H9 (cell line): ENCODE results near the gene HAO1. TPM values are rescaled to one million over a fixed set of nuclear protein-coding genes. Genes with fewer than 3 reads are reported as not detected.

Experiments used
- DNase-seq: peaks from one replicate; pipeline ENCODE4 v3.0.0-alpha.2; 2017
- H2AFZ ChIP-seq: one replicate; pipeline ENCODE4 v1.6.1; 2013; ENCODE audit warnings: mild to moderate bottlenecking, low read length, control low read depth, moderate library complexity
- H2AK5ac ChIP-seq: 2 replicates; pipeline ENCODE4 v1.6.1; 2013; ENCODE audit warnings: low read length, control low read depth, mixed read lengths; ENCODE audit not compliant: insufficient read length
- H2BK120ac ChIP-seq: one replicate; pipeline ENCODE4 v1.6.1; 2013; ENCODE audit warnings: low read depth, mild to moderate bottlenecking, low read length, control low read depth, inconsistent platforms; ENCODE audit not compliant: poor library complexity, severe bottlenecking
- H2BK12ac ChIP-seq: 2 replicates; pipeline ENCODE4 v1.6.1; 2013; ENCODE audit warnings: low read length, control low read depth, mixed read lengths, low read depth; ENCODE audit not compliant: insufficient read length
- H2BK15ac ChIP-seq: 2 replicates; pipeline ENCODE4 v1.6.1; 2013; ENCODE audit warnings: low read depth, low read length, control low read depth
- H2BK20ac ChIP-seq: one replicate; pipeline ENCODE4 v1.6.1; 2013; ENCODE audit warnings: low read depth, mild to moderate bottlenecking, low read length, control low read depth, inconsistent platforms; ENCODE audit not compliant: poor library complexity, severe bottlenecking
- H2BK5ac ChIP-seq: 2 replicates; pipeline ENCODE4 v1.6.1; 2013; ENCODE audit warnings: low read length, control low read depth, mixed read lengths; ENCODE audit not compliant: insufficient read length
- H3K14ac ChIP-seq: 2 replicates; pipeline ENCODE4 v1.6.1; 2013; ENCODE audit warnings: low read length, control low read depth; ENCODE audit not compliant: insufficient read depth
- H3K18ac ChIP-seq: 2 replicates; pipeline ENCODE4 v1.6.1; 2013; ENCODE audit warnings: low read depth, mild to moderate bottlenecking, mixed read lengths, low read length, control low read depth; ENCODE audit not compliant: insufficient read length
- H3K23ac ChIP-seq: 2 replicates; pipeline ENCODE4 v1.6.1; 2013; ENCODE audit warnings: low read length, control low read depth, mixed read lengths, low read depth; ENCODE audit not compliant: insufficient read length
- H3K23me2 ChIP-seq: 2 replicates; pipeline ENCODE4 v1.6.1; 2013; ENCODE audit warnings: low read depth, mild to moderate bottlenecking, mixed read lengths, low read length, control low read depth; ENCODE audit not compliant: insufficient read length, poor library complexity, severe bottlenecking
- H3K27ac ChIP-seq: 2 replicates; pipeline ENCODE4 v1.5.1; 2013; ENCODE audit warnings: low read length, control low read depth, mixed read lengths, low read depth; ENCODE audit not compliant: insufficient read length
- H3K27me3 ChIP-seq: 2 replicates; pipeline ENCODE4 v1.6.1; 2013; ENCODE audit warnings: low read length, control low read depth, inconsistent platforms; ENCODE audit not compliant: insufficient read depth
- H3K4ac ChIP-seq: 2 replicates; pipeline ENCODE4 v1.6.1; 2013; ENCODE audit warnings: low read depth, mild to moderate bottlenecking, control low read depth, inconsistent platforms, low read length, moderate library complexity
- H3K4me1 ChIP-seq: 2 replicates; pipeline ENCODE4 v1.6.1; 2013; ENCODE audit warnings: low read length, control low read depth, inconsistent platforms; ENCODE audit not compliant: insufficient read depth
- H3K4me2 ChIP-seq: 2 replicates; pipeline ENCODE4 v1.6.1; 2013; ENCODE audit warnings: low read length, control low read depth, mixed read lengths; ENCODE audit not compliant: insufficient read length, insufficient read depth
- H3K56ac ChIP-seq: 2 replicates; pipeline ENCODE4 v1.6.1; 2013; ENCODE audit warnings: low read depth, mild to moderate bottlenecking, mixed read lengths, low read length, control low read depth; ENCODE audit not compliant: insufficient read length
- H3K79me1 ChIP-seq: 2 replicates; pipeline ENCODE4 v1.6.1; 2013; ENCODE audit warnings: low read depth, mild to moderate bottlenecking, moderate library complexity, low read length, control low read depth, inconsistent platforms; ENCODE audit not compliant: insufficient read depth, poor library complexity, severe bottlenecking
- H3K79me2 ChIP-seq: 2 replicates; pipeline ENCODE4 v1.6.1; 2013; ENCODE audit warnings: low read length, control low read depth, inconsistent platforms; ENCODE audit not compliant: insufficient read depth
- H3K9ac ChIP-seq: 2 replicates; pipeline ENCODE4 v1.6.1; 2013; ENCODE audit warnings: low read length, control low read depth, mixed read lengths; ENCODE audit not compliant: insufficient read length; ENCODE audit errors: extremely low read depth
- H3K9me3 ChIP-seq: one replicate; pipeline ENCODE4 v1.6.1; 2013; ENCODE audit warnings: low read depth, low read length, inconsistent platforms; ENCODE audit not compliant: control insufficient read depth
- H3T11ph ChIP-seq: one replicate; pipeline ENCODE4 v1.6.1; 2013; ENCODE audit warnings: mild to moderate bottlenecking, low read length, control low read depth, inconsistent platforms
- H4K20me1 ChIP-seq: one replicate; pipeline ENCODE4 v1.6.1; 2013; ENCODE audit not compliant: control insufficient read depth, insufficient read length, insufficient read depth
- H4K5ac ChIP-seq: 2 replicates; pipeline ENCODE4 v1.6.1; 2013; ENCODE audit warnings: low read depth, mild to moderate bottlenecking, mixed read lengths, low read length, control low read depth; ENCODE audit not compliant: insufficient read length
- H4K8ac ChIP-seq: replicated peaks from 2 replicates; pipeline ENCODE4 v1.6.1; 2013; ENCODE audit warnings: low read length, control low read depth, mixed read lengths, low read depth; ENCODE audit not compliant: insufficient read length
- H4K91ac ChIP-seq: 2 replicates; pipeline ENCODE4 v1.6.1; 2013; ENCODE audit warnings: low read depth, mild to moderate bottlenecking, moderate library complexity, mixed read lengths, low read length, control low read depth; ENCODE audit not compliant: insufficient read length
- H3K27ac Mint-ChIP-seq, 3 experiments: 2 replicates in 2 of 3; 3 replicates in 1 of 3; pipeline ENCODE4 v1.8.0; 2020 to 2021; ENCODE audit warnings: mixed read lengths in 3 of 3, mild to moderate bottlenecking in 1 of 3, moderate library complexity in 1 of 3
- H3K27me3 Mint-ChIP-seq: 2 replicates; pipeline ENCODE4 v1.8.0; 2021; ENCODE audit warnings: low read depth, mild to moderate bottlenecking, moderate library complexity, mixed read lengths
- H3K36me3 Mint-ChIP-seq, 3 experiments: 2 replicates in 2 of 3; 3 replicates in 1 of 3; pipeline ENCODE4 v1.8.0; 2020 to 2021; ENCODE audit warnings: low read depth in 3 of 3, mixed read lengths in 3 of 3; ENCODE audit not compliant: insufficient read depth in 1 of 3
- H3K4me1 Mint-ChIP-seq, 2 experiments: 2 replicates each; pipeline ENCODE4 v1.8.0; 2020; ENCODE audit warnings: mixed read lengths in 2 of 2
- H3K4me3 Mint-ChIP-seq, 2 experiments: 2 replicates in 1 of 2; 3 replicates in 1 of 2; pipeline ENCODE4 v1.8.0; 2020 to 2021; ENCODE audit warnings: mild to moderate bottlenecking in 2 of 2, mixed read lengths in 2 of 2, moderate library complexity in 1 of 2
- H3K9me3 Mint-ChIP-seq, 2 experiments: 2 replicates in 1 of 2; 3 replicates in 1 of 2; pipeline ENCODE4 v1.8.0; 2020; ENCODE audit warnings: mild to moderate bottlenecking in 2 of 2, mixed read lengths in 2 of 2, moderate library complexity in 1 of 2
- CTCF ChIP-seq: fragments of 200-600 bp; sonication (generic); conservative IDR thresholded peaks from 3 replicates; pipeline ENCODE4 v1.8.0; 2021; ENCODE audit warnings: antibody characterized with exemption, mild to moderate bottlenecking
- WGBS: extraction: QIAGEN DNeasy Blood & Tissue Kit; methylation state at CpG from one replicate; pipeline ENCODE4 v1.1.7; 2013; ENCODE audit warnings: missing lambda C conversion rate, low lambda C conversion rate, mixed read lengths; ENCODE audit not compliant: insufficient read length; ENCODE audit errors: extremely low coverage; 5-methylcytosine and 5-hydroxymethylcytosine counted together
- total RNA-seq: library from RNA; stranded (reverse); gene quantifications from 2 replicates; pipeline ENCODE4 v1.2.1, GENCODE V29; 2021

HAO1 gene
- total RNA-seq, 1 experiment from 2014 or later, result not detected

GRCh38 chr20:7882076-7882475 lies 58.2 kb downstream of the HAO1 start:
- H3K9me3 Mint-ChIP-seq, result no peaks in the 10 kb centered on the region
- no peak overlapping the region for H2BK120ac ChIP-seq
- H4K8ac ChIP-seq, result no peak overlapping the region
- no peaks in the 10 kb centered on the region for H3K79me1 ChIP-seq
- no peaks in the 10 kb centered on the region for H4K20me1 ChIP-seq
- H3K4me3 Mint-ChIP-seq, result no peak overlapping the region
- H3K4me1 ChIP-seq, result no peaks in the 10 kb centered on the region
- no CpG with 5 or more reads among the region's 4 CpGs for WGBS
- H3K27ac Mint-ChIP-seq, result no peak overlapping the region
- H3K79me2 ChIP-seq, result no peaks in the 10 kb centered on the region
- H2BK20ac ChIP-seq, result no peak overlapping the region
- no peaks in the 10 kb centered on the region for H3K23me2 ChIP-seq
- H3K4ac ChIP-seq, result no peak overlapping the region
- no peak overlapping the region for H2BK5ac ChIP-seq
- no peak overlapping the region for H3K27ac ChIP-seq
- H3K4me2 ChIP-seq, result no peak overlapping the region
- H3K27me3 ChIP-seq, result no peaks in the 10 kb centered on the region
- H4K5ac ChIP-seq, result no peak overlapping the region
- TF ChIP-seq CTCF, result no peak
- no peak overlapping the region for H3K18ac ChIP-seq
- no peak overlapping the region for H3K23ac ChIP-seq
- H3K14ac ChIP-seq, result no peak overlapping the region
- H4K91ac ChIP-seq, result no peak overlapping the region
- H2AFZ ChIP-seq, result no peak overlapping the region
- no peaks in the 10 kb centered on the region for H3K36me3 Mint-ChIP-seq
- no peak overlapping the region for H3K56ac ChIP-seq
- DNase-seq, result no peak
- H2BK12ac ChIP-seq, result no peak overlapping the region
- H3K9ac ChIP-seq, result no peak overlapping the region
- no peaks in the 10 kb centered on the region for H3K9me3 ChIP-seq
- H2BK15ac ChIP-seq, result no peak overlapping the region
- peaks cover 4% of the 10 kb centered on the region in 2 experiments; a peak in 2 of 4 replicates for H3K4me1 Mint-ChIP-seq
- no peak overlapping the region for H3T11ph ChIP-seq
- no peaks in the 10 kb centered on the region for H3K27me3 Mint-ChIP-seq
- no peak overlapping the region for H2AK5ac ChIP-seq
